Measurements from ENCODE around the gene RGSL1.

The RGSL1 gene

DNA sequence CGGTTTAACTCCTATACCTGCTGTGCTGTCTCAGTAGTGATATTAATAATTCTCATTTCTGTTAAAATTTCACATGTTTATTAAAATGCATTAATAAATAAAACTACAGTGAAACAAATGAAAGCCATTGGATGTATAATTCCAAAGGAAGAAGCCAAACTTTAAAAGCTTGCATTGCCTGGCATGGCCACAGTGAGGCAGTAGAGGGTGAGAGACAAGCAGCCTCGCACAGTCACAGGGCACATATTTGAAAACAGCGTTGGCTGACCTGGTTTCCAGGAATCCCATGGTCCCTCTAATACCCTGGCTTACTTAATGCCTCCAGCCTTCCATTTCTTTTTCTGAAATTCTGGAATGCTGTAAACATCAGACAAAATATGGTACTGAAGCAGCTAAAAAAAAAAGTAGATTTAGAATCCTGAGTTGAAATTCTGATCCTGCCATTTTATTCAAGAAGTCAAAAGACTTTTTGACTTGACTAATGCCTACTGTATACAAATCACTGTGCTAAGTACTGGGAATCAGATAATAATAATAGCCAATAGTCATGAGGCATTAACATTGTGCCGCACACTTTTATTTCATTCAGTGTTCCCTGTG is 145.8 kb downstream of the RGSL1 start:
- peak; percentile 48 for DNase-seq

DNA sequence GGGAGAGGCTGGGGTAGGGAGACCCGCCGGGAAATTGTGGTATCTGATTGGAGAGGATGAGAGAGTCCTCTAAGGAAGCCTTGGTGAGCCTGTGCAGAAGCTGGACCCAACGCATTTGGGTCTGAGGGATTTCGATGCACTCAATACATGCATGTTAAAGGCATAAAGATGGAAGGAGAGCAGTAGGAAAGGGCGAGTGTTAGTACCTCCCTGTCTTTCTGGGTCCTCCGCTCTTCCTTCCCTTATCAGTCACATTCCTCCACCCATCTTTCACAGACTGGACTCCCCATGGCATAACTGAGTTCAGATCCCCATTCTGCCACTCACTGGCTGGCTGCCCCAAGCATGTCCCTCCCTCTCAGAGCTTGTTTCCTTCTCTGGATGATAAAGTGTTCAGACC is 147.0 kb downstream of the RGSL1 start:
- DNase-seq, result no peak

DNA sequence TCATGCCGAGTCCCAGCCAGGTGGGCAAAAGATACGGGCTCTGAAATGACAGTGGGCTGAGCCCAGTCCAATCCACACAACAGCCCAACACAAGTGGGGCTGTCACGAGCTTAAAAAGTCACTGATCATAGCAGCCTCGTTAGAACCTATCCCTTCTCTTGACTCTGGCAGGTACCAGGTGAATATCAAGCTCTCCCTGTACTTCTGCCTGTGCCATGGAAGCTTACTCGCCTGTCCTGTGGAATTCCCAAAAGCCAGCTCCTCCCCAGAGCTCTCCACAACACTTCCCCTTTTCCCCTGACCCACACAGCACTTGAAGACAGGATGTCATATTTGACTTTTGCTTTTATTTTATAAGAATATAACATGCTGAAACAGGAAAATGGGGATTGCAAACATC is 148.3 kb downstream of the RGSL1 start:
- no peak for DNase-seq

DNA sequence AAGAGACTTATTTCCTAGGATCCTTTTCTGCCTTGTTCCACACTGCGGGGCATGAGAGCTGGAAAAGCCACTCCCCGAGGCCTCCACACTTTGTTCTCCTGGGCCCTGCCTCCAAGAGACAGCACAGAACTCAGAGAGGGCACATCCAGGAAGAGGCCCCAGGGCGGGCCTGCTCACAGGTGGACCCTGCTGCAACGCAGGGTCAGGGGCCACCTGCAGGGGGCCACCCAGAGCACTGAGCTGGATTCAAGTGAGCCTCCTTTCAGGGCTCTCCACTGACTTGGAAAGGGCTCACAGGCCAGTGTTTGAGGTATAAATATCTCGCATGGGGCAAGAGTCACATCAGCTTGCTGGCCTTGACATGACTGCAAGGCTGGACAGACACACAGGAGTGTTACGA is 149.4 kb downstream of the RGSL1 start:
- DNase-seq, result no peak

DNA sequence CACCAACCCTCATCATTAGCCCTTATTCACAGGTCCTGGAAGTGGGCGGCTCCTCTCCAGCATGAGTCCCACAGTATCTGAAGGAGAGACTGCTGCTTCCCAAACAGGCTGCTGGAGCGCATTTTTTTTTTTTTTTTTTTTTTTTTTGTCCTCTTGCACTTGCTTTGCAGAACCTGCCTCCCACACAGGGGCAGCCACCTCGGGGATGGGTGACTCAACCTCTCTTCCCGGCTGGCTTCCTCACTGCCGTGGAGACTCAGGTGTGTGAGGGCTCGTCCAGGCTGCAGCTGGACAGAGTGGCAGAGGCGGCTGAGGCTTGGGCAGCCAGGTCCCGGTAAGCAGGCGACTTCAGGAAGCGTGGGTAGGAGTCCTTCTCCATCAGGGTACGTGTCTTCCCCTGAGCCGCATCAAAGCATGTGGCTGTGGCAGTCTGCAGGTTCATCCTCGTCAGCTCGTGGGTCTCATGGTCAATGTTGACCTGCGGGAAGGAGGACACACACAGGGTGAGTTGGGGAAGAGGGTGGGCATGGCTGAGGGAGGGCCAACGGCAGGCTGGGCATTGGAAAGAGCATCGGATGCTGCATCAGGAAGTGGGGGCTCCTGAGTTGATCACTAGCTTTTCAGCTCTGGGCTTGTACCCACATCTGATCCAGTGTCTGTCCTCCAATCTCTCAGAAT is 150.2 kb downstream of the RGSL1 start:
- DNase-seq, result no peak

DNA sequence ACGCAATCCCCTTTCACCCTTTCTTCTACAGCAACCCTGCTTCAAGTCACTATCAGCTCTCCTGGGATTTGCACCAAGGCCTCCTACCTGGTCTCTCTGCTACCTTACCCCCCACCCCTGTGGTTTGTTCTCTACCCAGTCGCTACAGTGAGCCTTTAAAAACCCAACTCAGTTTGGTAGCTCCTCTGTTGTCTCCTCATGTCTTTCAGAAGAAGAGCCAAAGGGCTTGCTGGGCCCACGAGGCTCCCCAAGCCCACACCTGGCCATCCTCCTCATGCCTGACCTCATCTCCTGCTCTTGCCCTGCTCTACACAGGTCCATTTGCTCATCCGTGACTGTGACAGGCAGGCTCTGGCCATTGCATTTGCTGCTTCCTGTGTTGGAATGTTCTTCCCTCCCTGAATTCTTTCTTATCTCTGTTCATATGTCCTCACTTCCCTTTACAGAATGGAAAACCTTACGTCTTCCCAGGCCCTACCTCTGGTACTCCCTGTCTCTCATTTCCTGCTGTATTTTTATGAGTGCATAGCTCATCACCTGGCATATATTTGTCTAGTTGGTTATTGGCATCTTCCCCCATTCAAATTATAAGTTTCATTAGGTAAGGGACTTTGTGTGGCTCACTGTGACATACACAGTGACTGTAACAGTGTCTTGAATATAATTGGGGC is 150.9 kb downstream of the RGSL1 start:
- no peak for DNase-seq

DNA sequence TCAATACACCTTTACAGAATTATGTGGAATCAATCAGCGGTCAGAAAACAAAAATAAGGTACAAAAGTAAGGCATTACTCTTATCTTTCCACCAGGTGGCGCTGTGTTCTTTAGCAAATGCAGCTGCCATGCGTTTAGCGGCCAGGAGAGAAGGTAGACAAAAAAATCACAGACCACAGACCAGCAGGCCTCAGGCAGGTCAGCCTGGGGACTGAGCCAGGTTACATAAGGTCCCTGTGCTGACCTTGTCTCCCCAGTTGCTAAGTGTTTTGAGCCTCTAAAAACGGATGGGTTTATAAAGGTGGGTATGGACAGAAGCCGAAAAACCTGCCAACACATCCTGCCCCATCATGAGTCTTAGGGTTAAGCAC is 151.5 kb downstream of the RGSL1 start:
- peak; percentile 87 for DNase-seq

DNA sequence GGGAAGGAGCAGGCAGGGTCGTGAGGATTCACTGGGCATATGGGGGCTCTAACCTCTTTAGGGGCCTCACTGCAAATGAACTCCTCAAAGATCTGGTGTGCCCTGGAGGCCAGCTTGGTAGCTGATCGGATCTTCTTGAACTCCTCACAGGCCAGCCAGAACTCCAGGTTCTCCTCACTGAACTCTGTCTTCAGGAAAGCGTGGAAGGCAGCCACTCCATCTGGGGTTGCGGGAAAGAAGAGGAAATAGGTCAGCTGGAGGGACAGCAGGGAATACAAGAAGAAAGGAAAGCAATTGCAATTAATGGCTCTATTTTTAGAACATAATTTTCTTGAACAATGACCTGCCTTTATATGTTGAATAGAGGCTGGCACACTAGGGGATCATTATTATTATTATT is 152.0 kb downstream of the RGSL1 start:
- no peak for DNase-seq

DNA sequence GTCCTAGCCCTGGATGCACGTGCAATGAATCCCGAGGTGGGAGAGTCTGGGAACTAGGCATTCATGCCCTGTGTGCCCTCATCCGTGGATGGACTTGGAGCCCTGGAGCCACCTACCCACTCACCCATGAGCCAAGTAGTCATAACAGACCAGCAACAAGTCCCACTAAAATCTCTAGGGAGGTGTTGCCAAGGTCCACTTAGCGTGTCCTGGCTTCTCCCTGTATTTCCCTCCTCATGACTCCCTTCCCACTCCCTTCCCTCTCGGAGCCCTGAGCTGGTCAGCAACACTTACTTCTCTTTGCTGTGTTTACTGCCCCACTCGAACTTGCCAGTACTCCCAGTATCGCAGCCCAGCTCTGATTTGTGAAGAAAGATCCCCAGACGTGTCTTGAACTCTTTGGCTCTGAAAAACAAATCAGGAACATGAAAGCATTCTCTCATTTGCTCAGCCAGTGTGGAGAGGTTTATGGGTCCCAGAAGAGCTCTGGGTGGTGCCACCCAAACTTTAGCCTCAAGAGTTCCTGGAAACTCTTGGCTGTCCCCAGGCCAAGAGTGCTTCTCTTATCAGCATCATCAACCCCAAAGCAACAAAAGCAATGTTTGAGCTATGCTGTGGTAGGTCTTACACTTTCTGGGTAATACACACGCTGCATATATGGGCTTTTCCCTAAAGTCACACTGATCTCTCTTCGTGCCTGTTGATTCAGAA is 153.1 kb downstream of the RGSL1 start:
- DNase-seq, result no peak

DNA sequence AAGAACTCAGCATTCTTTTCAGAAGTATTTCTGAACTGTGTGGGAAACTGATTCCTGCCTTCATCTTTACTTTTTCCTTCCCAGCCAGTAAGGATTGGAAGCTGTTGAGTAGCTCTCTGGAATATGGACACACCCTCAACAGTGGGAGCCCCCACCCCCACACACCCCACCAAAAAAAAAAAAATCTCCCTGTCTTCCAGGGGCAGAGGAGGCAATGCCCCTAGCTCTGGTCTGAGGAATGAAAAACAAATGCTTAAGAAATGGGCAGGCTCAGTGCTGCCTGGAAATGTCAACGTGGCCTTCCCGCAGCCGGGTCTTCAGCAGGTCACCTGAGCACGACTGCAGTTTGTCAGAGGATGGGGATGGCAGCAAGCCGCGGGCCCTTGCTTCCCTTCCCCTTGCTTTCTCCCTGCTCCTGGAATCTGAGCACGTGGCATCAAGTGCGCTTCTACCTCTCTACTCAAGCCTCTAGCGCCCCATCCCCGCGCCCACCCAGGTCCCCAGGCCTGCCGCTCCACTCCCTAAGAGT is 153.8 kb downstream of the RGSL1 start:
- peak; percentile 57 for DNase-seq

DNA sequence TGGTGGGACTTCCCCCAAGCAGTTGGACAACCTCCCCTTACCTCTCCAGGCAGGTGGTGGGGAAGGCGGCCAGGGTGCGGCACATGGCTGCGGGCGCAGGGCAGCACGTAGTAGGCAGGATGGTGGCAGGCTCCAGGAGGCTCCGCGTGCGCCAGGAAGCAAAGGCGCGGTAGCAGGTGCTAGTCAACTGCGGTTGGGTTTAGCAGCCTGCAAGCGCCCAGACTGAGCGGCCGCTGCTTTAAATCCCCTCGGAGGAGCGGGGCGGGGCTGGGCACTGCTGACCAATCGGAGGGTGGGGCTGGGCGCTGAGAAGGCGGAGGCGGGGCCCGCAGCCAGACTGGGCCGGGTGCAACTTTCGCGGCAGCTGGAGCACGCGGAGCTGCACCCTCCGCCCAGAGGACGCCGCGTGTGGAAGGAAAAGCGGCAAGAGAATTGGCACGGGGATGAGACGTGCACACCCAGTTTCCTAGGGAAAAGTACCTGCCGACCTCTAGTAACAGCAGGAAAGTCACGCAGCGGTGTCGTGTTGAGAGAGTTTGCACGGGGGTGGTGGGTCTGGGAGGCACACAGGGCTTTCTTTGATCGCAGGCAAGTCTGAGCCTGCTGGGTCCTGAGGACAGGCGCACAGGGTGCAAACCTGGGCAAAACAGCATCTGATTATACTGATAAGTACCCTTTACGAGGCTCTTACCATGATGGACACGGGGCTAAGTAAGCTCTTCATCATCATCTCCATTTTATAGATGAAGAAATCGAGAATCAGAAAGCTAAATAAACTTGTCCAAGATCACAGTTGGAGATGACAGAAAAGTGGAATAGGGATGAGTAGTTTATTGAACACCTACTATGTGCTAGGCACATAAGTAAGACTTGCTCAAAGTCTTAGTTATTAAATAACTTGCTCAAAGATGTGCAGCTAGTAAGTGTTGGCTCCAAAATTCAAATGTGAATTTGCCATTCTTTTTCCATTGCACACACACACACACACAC is 154.5 kb downstream of the RGSL1 start, which contains the start of gene RGS16:
TSS of gene RGS16 (minus strand) at position 215 of the 990 bp plus-strand sequence. CDS start at position 85, 130 bp downstream.
- peak; percentile 95 for DNase-seq

DNA sequence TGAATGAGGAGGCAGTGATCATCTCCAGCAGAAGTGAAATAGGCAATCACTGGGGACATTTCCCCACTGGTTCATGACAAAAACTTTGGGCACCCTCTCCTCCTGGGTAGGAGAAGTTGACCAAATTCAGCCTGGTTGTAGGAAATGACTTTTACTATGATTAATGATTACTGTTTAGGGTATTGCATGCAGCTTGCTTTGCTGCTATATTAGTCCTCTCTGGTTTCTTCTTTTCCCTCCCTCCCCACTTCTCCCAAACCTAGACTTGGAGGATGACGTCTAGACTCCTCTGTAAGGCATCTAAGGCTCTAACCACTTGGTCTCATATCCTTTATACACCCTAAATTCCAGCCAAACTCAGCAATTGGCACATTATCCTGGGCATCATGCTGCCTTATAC is 157.6 kb downstream of the RGSL1 start:
- DNase-seq, result no peak

DNA sequence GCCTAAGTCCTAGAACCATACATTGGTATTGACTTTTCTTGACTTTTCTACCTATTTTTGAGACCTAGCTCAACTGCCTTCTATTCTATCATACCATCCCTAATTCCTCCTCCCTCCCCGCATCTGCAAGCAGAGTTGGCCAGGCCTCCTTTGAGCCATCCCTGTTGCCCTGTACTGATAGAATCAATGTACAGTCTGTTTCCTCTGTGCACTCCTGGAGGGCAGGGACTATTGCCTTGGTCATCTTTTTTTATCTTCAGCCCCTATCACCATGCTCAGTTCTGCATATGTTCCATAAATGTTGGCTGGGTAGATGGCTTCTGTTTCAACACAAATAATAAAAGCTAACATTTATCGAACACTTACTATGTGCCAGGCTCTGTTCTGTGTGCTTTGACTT is 158.3 kb downstream of the RGSL1 start:
- DNase-seq, result no peak

DNA sequence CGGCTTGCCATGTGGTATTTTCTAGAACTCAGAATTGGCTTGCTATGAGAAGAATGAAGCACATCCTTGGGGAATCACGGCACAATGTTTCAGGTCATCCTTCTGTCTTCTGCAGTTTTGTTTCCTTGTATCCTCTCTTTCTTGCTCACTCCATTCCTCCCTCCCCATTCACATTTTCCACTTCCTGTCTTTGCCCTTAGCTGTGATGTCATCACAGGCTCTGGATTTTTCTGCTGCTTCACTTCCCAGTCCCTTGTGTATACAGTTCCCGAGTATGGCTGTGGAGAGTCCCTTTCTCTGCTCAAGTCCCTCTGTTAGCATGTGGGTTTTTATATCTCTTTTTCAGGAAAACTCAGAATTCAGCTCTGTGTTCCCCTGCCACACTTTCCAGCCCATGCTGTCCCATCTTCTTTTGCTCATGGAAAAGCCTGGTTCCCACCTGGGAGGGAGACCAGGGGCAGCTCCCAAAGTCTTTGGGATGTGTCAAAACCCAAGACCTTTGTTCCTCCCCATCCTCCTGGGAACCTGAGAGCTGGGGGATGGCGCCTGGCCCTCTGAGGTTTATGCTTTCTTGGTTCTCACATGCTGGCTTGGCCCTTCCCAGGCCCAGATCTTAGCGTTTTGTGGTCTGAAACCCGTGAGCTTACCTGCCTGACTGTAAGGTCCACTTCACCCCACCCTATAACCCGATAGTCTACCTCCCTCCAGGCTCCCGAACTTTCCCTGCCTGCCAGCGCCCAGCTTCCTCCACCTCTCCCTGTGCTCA is 159.1 kb downstream of the RGSL1 start:
- no peak for DNase-seq

Measured in NCI-H774 (cell line).